K562 (cell line): ENCODE data around the gene RPE. TPM values are rescaled to one million over a fixed set of nuclear protein-coding genes. Genes with fewer than 3 reads are reported as not detected.

Experiments
- ATF4 ChIP-seq: fragments of 450-650 bp; formaldehyde crosslinking; IDR thresholded peaks from 2 replicates; pipeline ENCODE4 v1.4.0; 2022; ENCODE audit warnings: mild to moderate bottlenecking, moderate library complexity
- C11orf30 ChIP-seq: fragments of 450-650 bp; IDR thresholded peaks from 2 replicates; pipeline ENCODE4 v1.6.1; 2016; ENCODE audit warnings: low read depth, mild to moderate bottlenecking
- E2F6 ChIP-seq, 2 experiments: IDR thresholded peaks; 2 replicates each; pipeline ENCODE4 v1.6.1; 2011; ENCODE audit warnings: borderline replicate concordance in 1 of 2, control low read depth in 1 of 2, low read depth in 1 of 2, low read length in 1 of 2, mild to moderate bottlenecking in 1 of 2, mixed read lengths in 1 of 2, moderate library complexity in 1 of 2; ENCODE audit not compliant: insufficient read depth in 1 of 2, insufficient read length in 1 of 2, poor library complexity in 1 of 2, severe bottlenecking in 1 of 2; ENCODE audit errors: extremely low read depth in 1 of 2
- ETV5 ChIP-seq: sonication (generic); formaldehyde crosslinking; IDR thresholded peaks from 2 replicates; pipeline ENCODE4 v1.4.0; 2020; ENCODE audit warnings: low read depth, mild to moderate bottlenecking, missing genetic modification reagents
- FOXA3 ChIP-seq, 2 experiments: fragments of 450-650 bp in 1 of 2; sonication (generic) in 1 of 2; formaldehyde crosslinking; IDR thresholded peaks in 1 of 2; conservative IDR thresholded peaks in 1 of 2; 2 replicates each; pipeline versions ENCODE4 v1.4.0 to v1.8.0; 2020 to 2022; ENCODE audit warnings: mild to moderate bottlenecking in 2 of 2, missing genetic modification reagents in 1 of 2
- GTF2E2 ChIP-seq: fragments of 200-800 bp; sonication (Bioruptor generic); IDR thresholded peaks from 2 replicates; pipeline ENCODE4 v1.6.1; 2016; ENCODE audit warnings: missing genetic modification characterization, missing compliant biosample characterization
- HNRNPH1 ChIP-seq: fragments of 200-400 bp; formaldehyde crosslinking; optimal IDR thresholded peaks from 2 replicates; pipeline ENCODE3; 2017; ENCODE audit warnings: low read depth, mild to moderate bottlenecking, low read length, moderate library complexity
- NFE2L1 ChIP-seq: fragments of 450-650 bp; IDR thresholded peaks from 2 replicates; pipeline ENCODE4 v1.6.1; 2016; ENCODE audit warnings: missing genetic modification characterization, low read depth, mild to moderate bottlenecking, missing compliant biosample characterization, moderate library complexity, borderline replicate concordance
- PHB ChIP-seq: fragments of 250-450 bp; sonication (Bioruptor Pico); IDR thresholded peaks from 2 replicates; pipeline ENCODE4 v1.5.0; 2021
- RBM22 ChIP-seq: fragments of 200-400 bp; formaldehyde crosslinking; IDR thresholded peaks from 2 replicates; pipeline ENCODE4 v1.6.1; 2018; ENCODE audit warnings: low read length, low read depth; ENCODE audit not compliant: poor library complexity, severe bottlenecking
- SMARCA4 ChIP-seq: fragments of 450-650 bp; IDR thresholded peaks from 2 replicates; pipeline ENCODE4 v1.6.1; 2016
- SP2 ChIP-seq: IDR thresholded peaks from 2 replicates; pipeline ENCODE4 v1.6.1; 2011; ENCODE audit warnings: mild to moderate bottlenecking, low read depth, low read length, moderate library complexity; ENCODE audit not compliant: poor library complexity, severe bottlenecking; ENCODE audit errors: extremely low read depth
- TRIM28 ChIP-seq: fragments of 450-650 bp; IDR thresholded peaks from 2 replicates; pipeline ENCODE4 v1.6.1; 2017
- U2AF1 ChIP-seq: fragments of 200-400 bp; formaldehyde crosslinking; optimal IDR thresholded peaks from 2 replicates; pipeline ENCODE3; 2017; ENCODE audit warnings: mild to moderate bottlenecking, low read depth, low read length, moderate library complexity
- ZBTB33 ChIP-seq: sonication (generic); formaldehyde crosslinking; IDR thresholded peaks from 2 replicates; pipeline ENCODE4 v1.8.1; 2023; ENCODE audit warnings: mild to moderate bottlenecking, missing genetic modification reagents
- ZNF398 ChIP-seq: fragments of 250-450 bp; sonication (Bioruptor Pico); IDR thresholded peaks from 2 replicates; pipeline ENCODE4 v1.8.0; 2021; ENCODE audit warnings: moderate library complexity, mild to moderate bottlenecking, inconsistent platforms
- polyA plus RNA-seq, 8 experiments: library from polyadenylated mRNA; depleted of rRNA in 4 of 8; stranded (reverse) in 5 of 8; unstranded in 3 of 8; fragments of >200 nt; fragmentation: Nextera tagmentation in 2 of 8; fragmentation: Illumina TruSeq in 1 of 8; extraction: Ambion mirVana in 2 of 8; extraction: Trizol in 1 of 8; gene quantifications; 2 replicates each; pipeline versions ENCODE4 v1.2.1 to v1.2.3, GENCODE V29; 2011 to 2014; ENCODE audit warnings: inconsistent platforms in 1 of 8, missing spikeins in 1 of 8
- total RNA-seq, 7 experiments: library from RNA; depleted of rRNA in 6 of 7; stranded (reverse); fragments of >200 nt in 6 of 7; fragmentation: Illumina TruSeq in 2 of 7; extraction: Trizol in 2 of 7; gene quantifications; 2 replicates each; pipeline versions ENCODE4 v1.2.1 to v1.2.3, GENCODE V29; 2011 to 2021; ENCODE audit warnings: low replicate concordance in 1 of 7
- TF ChIP-seq, protein P1 (sequence below): sonication (generic); formaldehyde crosslinking; IDR thresholded peaks from 2 replicates; pipeline ENCODE4 v1.8.0; 2022; ENCODE audit warnings: mild to moderate bottlenecking, missing genetic modification reagents

The RPE gene
- total and polyA plus RNA-seq, 9 of the 15 experiments (the other 6 are each of a cell fraction or from before 2014, with no cell fraction given) = 33.5 to 65.3 (median 50.4) TPM

DNA sequence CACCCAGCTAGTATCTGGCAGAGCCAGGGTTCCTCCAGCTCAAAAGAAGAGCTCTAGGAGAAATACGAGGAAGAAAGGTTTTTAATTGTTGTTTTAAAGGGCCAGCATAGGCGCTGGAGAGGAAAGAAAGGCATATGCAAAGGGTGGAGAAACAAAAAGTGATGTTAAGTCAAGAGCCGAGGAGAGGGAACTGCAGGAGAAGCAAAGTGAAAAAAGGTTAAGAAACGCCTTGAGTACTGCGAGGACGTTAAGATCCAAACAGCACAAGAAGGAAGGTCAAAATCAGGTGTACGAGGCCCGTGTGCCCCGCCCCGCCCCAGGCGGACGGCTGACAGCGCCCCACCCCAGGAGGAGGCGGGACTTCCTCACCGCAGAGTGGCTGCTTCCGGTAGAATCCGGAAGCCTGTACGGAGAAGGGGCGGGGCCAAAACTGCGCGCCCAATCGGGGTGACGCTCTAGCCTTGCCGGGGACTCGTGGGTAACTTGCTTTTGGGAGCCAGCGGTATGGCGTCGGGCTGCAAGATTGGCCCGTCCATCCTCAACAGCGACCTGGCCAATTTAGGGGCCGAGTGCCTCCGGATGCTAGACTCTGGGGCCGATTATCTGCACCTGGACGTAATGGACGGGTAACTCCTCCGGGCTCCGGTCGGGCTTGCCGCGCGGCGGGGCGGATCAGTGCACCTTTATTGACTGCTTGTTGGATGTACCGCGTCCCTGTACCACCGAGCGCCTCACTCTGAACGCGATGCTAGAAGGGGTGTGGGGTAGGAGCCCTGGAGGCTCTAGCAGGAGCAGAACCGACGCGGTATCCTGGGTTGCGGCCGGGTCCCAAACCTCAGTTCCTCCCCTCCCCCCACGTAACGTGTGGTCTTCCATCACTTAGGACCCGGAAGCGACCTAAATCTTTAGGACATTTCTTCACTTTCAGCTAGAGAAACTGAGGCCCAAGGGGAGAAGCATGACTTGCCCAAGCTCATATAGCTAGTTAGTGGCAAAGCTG is at the start of gene RPE (continued):
- TF ChIP-seq ZBTB33 (CRISPR knock-in tag) (no peak), RBM22 (no peak), HNRNPH1 (no peak), NFE2L1 (tag) (no peak), ZNF398 (CRISPR knock-in tag) (no peak), FOXA3 (CRISPR knock-in tag; conservative IDR thresholded peaks at IDR 0.05 in 1 of 2, IDR thresholded peaks at IDR 0.05 in 1 of 2) (no peak), PHB (CRISPR knock-in tag) (no peak), SP2 (peak; percentile 40), ATF4 (CRISPR knock-in tag) (no peak), GTF2E2 (0 out of 2 replicates have a peak, but pooled peaks have one; percentile 44), ETV5 (0 out of 2 replicates have a peak, but pooled peaks have one; percentile 24), SMARCA4 (no peak), TRIM28 (no peak), E2F6 (IDR thresholded peaks at IDR 0.05; ENCODE audit: borderline replicate concordance in 1 of 2, extremely low read depth in 1 of 2, insufficient read depth in 1 of 2, insufficient read length in 1 of 2, low read depth in 1 of 2, low read length in 1 of 2, poor library complexity in 1 of 2, severe bottlenecking in 1 of 2) (peak in 1 of 2 experiments; percentile 38), U2AF1 (no peak), C11orf30 (peak; percentile 62)
- TF ChIP-seq, protein P1, sequence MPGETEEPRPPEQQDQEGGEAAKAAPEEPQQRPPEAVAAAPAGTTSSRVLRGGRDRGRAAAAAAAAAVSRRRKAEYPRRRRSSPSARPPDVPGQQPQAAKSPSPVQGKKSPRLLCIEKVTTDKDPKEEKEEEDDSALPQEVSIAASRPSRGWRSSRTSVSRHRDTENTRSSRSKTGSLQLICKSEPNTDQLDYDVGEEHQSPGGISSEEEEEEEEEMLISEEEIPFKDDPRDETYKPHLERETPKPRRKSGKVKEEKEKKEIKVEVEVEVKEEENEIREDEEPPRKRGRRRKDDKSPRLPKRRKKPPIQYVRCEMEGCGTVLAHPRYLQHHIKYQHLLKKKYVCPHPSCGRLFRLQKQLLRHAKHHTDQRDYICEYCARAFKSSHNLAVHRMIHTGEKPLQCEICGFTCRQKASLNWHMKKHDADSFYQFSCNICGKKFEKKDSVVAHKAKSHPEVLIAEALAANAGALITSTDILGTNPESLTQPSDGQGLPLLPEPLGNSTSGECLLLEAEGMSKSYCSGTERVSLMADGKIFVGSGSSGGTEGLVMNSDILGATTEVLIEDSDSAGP (CRISPR knock-in tag) = peak; percentile 76
